Esophagus squamous epithelium (tissue), 5 donors: ENCODE data around the gene PRDM12. TPM values are rescaled to one million over a fixed set of nuclear protein-coding genes. Genes with fewer than 3 reads are reported as not detected.

ENCODE experiments used
- DNase-seq: peaks from one replicate; lab custom pipeline; 2025; lab: John Stamatoyannopoulos, UW
- H3K27ac ChIP-seq, 4 donors: fragments of 200-600 bp; sonication (generic); one replicate each; pipeline ENCODE4 v1.5.1; 2016 to 2019; ENCODE audit warnings: mild to moderate bottlenecking in 1 of 4
- H3K27me3 ChIP-seq, 4 donors: fragments of 200-600 bp; sonication (generic); 1 replicate in 3 of 4; 2 replicates in 1 of 4; pipeline versions ENCODE4 v1.5.1 to v1.6.0; 2017 to 2021; ENCODE audit warnings: antibody characterized with exemption in 1 of 4
- H3K36me3 ChIP-seq, 3 donors: fragments of 200-600 bp; sonication (generic); one replicate each; pipeline ENCODE4 v1.5.1; 2016 to 2019
- H3K4me1 ChIP-seq, 3 donors: fragments of 200-600 bp; sonication (generic); one replicate each; pipeline ENCODE4 v1.5.1; 2017 to 2019
- H3K4me3 ChIP-seq, 4 donors: fragments of 200-600 bp; sonication (generic); 1 replicate in 3 of 4; 2 replicates in 1 of 4; pipeline ENCODE4 v1.5.1; 2016 to 2019; ENCODE audit warnings: mild to moderate bottlenecking in 2 of 4, moderate library complexity in 1 of 4
- H3K9me3 ChIP-seq, 3 donors: fragments of 200-600 bp; sonication (generic); one replicate each; pipeline ENCODE4 v1.5.1; 2016 to 2019
- POLR2A ChIP-seq, 4 donors: fragments of 450-650 bp; IDR thresholded peaks; one replicate each; pipeline ENCODE4 v1.6.1; 2017; ENCODE audit warnings: antibody characterized with exemption in 4 of 4, mild to moderate bottlenecking in 4 of 4, moderate library complexity in 3 of 4
- WGBS, 2 donors: methylation state at CpG; one replicate each; pipeline ENCODE4 v1.1.5; 2018; 5-methylcytosine and 5-hydroxymethylcytosine counted together
- intact Hi-C: fragments of 100-400 bp; cut with DNase I; formaldehyde crosslinking; loops from one replicate; pipeline ENCODE4 v1.15.0; 2022
- total RNA-seq, 4 donors: library from RNA; depleted of rRNA; stranded (reverse); fragments of >200 nt; gene quantifications; one replicate each; pipeline ENCODE4 v1.1.0, GENCODE V29; 2016
- TF ChIP-seq, protein P1 (sequence below), 6 experiments: fragments of 450-650 bp in 4 of 6; fragments of 200-600 bp in 2 of 6; sonication (generic) in 2 of 6; IDR thresholded peaks; one replicate each; pipeline ENCODE4 v1.5.1; 2016 to 2019; ENCODE audit warnings: antibody characterized with exemption in 6 of 6, mild to moderate bottlenecking in 4 of 6, moderate library complexity in 4 of 6
- donor health status: DM: yes; HTN: yes; CAD: no.

Gene PRDM12
- total RNA-seq, 4 donors from 2014 or later: not detected

DNA sequence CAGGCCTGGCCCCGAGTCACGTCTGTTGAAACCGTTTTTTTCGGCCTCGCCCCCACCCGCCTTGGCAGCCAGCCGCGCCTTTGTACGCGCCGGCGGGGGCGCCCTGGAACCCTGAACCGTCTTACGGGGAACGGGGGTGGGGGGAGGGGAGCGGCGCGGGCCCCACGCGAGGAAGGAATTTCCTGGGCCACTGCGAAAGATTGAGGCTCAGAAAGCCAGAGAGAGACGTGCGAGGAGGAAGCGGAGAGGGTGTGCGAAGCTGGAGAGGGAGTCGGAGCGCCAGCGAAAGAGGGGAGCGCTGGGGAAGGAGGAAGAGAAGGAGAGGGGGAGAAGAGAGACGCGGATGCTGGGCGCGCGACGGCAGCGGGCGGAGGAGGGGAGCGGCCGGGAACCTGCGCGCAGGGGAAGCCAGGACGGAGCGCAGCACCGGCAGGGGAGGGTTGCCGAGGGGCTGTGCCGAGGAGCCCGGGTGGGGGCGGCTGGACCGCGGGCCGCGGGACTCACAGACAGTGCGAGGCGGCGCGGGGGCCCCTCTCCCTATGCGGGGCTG lies 4.6 kb upstream of the PRDM12 start:
- intact Hi-C loops: no loop called here
- H3K36me3 ChIP-seq: no peaks in the 10 kb centered on the region
- H3K27ac ChIP-seq: no peak overlapping the region
- WGBS, 2 donors: 3 to 12% methylated on average over 9 to 26 of the region's 58 CpGs
- peaks cover 47 to 57% (median 55%) of the 10 kb centered on the region in 3 donors for H3K4me1 ChIP-seq
- TF ChIP-seq, protein P1, sequence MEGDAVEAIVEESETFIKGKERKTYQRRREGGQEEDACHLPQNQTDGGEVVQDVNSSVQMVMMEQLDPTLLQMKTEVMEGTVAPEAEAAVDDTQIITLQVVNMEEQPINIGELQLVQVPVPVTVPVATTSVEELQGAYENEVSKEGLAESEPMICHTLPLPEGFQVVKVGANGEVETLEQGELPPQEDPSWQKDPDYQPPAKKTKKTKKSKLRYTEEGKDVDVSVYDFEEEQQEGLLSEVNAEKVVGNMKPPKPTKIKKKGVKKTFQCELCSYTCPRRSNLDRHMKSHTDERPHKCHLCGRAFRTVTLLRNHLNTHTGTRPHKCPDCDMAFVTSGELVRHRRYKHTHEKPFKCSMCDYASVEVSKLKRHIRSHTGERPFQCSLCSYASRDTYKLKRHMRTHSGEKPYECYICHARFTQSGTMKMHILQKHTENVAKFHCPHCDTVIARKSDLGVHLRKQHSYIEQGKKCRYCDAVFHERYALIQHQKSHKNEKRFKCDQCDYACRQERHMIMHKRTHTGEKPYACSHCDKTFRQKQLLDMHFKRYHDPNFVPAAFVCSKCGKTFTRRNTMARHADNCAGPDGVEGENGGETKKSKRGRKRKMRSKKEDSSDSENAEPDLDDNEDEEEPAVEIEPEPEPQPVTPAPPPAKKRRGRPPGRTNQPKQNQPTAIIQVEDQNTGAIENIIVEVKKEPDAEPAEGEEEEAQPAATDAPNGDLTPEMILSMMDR (IDR thresholded peaks at IDR 0.05): no peak
- TF ChIP-seq POLR2A (IDR thresholded peaks at IDR 0.05): no peak
- no peak for DNase-seq
- H3K9me3 ChIP-seq: no peaks in the 10 kb centered on the region
- H3K27me3 ChIP-seq: peaks cover 61 to 100% (median 65%) of the 10 kb centered on the region in 4 donors
- H3K4me3 ChIP-seq: peak overlapping the region in 2 of 4 donors; percentile 47 to 64

DNA sequence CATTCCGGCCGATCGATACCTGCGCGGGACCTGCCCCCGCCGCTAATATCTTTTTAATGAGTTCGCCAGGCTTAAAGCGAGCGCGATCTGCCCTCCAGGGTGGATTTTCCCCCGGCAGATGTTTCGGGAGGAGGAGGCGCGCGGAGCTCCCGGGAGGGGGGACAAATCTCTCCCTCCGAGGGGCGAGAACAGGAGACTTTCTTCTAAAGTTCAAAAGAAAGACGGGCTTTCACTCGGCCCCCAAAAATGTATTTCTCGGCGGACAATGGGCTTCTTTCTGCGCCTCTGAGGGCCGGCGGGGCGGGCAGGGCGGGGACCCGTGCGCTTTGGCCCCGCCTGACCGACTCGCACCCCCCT lies 4.1 kb upstream of the PRDM12 start:
- WGBS, 2 donors: 4% methylated on average over 5 of the region's 33 CpGs; no CpG with 5 or more reads in 1 of the 2 donors
- H3K36me3 ChIP-seq: no peaks in the 10 kb centered on the region
- no peak for TF ChIP-seq POLR2A (IDR thresholded peaks at IDR 0.05)
- TF ChIP-seq, protein P1 (IDR thresholded peaks at IDR 0.05): no peak
- H3K27ac ChIP-seq: no peak overlapping the region
- H3K4me1 ChIP-seq: peaks cover 53 to 63% (median 59%) of the 10 kb centered on the region in 3 donors
- DNase-seq: no peak
- intact Hi-C loops: no loop called here
- H3K27me3 ChIP-seq: peaks cover 65 to 100% (median 70%) of the 10 kb centered on the region in 4 donors
- peak overlapping the region; percentile 22 to 64 (median 38) for H3K4me3 ChIP-seq
- H3K9me3 ChIP-seq: no peaks in the 10 kb centered on the region

DNA sequence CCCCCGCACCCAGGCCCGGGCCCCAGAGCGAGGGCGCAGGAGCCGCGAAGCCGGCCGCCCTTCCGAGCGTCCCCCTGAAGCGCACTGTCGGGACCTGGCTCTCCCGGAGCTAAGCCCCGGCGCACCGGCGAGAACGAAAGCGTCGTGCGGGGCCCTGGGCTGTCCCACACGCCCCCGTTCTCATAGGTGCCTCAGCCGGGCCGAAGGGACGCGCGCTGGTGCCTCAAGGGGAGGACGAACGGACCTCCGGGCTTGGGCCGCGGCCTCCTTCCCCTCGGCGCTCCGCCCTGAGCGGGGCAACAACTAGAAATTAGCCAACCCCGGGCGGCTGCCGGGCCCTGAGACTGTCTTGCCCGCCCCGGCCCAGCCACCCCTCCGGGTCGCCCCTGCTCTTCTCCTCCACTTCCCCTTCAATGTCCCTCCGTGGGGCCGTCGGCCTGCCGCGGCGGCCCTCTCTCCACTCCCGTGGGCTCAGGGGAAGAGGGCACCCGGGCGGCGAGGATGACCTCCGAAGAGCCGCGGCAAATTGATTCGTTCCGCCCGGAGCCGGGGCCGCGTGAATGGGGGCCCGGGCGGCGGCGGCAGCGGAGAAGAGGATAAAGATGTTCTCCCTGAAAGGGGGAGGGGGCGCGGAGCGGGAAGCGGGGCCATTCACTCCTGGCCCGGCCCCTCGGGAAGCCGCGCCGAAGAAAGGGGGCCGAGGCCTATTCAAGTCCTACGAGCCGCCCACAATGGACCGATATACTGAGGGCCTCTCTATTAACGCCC lies 3.5 kb upstream of the PRDM12 start:
- WGBS, 2 donors: 0% methylated on average over 8 to 19 of the region's 82 CpGs
- peak overlapping the region; percentile 22 to 64 (median 38) for H3K4me3 ChIP-seq

DNA sequence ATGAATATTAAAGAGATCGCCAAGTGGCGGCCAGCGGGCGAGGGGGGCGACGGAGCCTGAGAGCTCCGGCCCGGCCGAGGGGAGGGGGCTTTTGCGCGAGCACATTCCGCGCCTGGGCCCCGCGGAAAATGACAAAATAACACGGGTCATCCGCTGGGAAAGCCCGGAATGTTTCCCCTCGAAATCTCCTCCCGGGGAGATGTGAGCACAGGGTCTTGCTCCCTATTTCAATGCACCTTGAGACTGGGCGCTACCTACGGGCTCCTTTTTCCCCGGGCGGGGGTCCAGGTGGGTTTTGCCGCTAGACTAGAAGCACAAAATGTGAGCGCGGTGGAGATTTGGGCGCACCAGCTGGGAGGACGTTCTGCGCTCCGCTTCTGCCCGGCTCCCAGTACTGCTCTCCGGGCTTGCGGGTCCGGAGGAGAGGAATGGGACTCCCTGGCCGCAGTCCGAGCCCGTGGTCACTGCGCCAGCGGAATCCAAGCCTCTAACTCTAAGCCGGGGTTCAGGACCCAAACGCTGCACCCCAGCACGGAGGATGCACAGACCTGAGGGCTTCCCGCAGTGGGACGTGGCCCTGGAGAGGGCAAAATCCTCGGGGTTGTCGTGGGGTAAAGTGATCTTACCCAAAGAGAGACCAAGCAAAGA lies 2.8 kb upstream of the PRDM12 start:
- DNase-seq: no peak
- Histone ChIP-seq H3K4me3 (peak overlapping the region in 2 of 4 donors; percentile 47 to 64), H3K27ac (no peak overlapping the region), H3K9me3 (no peaks in the 10 kb centered on the region), H3K27me3 (peaks cover 76 to 100% (median 82%) of the 10 kb centered on the region in 4 donors), H3K4me1 (peaks cover 65 to 75% (median 69%) of the 10 kb centered on the region in 3 donors), H3K36me3 (no peaks in the 10 kb centered on the region)
- intact Hi-C loops: no loop called here
- WGBS, 2 donors: 1 to 8% methylated on average over 9 to 24 of the region's 47 CpGs
- TF ChIP-seq, protein P1 (IDR thresholded peaks at IDR 0.05): no peak
- no peak for TF ChIP-seq POLR2A (IDR thresholded peaks at IDR 0.05)

More for the DNA sequence above, 3.5 kb upstream of the PRDM12 start:
- TF ChIP-seq, protein P1 (IDR thresholded peaks at IDR 0.05): no peak
- peaks cover 69 to 100% (median 75%) of the 10 kb centered on the region in 4 donors for H3K27me3 ChIP-seq
- intact Hi-C loops: no loop called here
- H3K36me3 ChIP-seq: no peaks in the 10 kb centered on the region
- no peak overlapping the region for H3K27ac ChIP-seq
- H3K4me1 ChIP-seq: peaks cover 58 to 68% (median 64%) of the 10 kb centered on the region in 3 donors
- no peaks in the 10 kb centered on the region for H3K9me3 ChIP-seq
- DNase-seq: no peak
